SJCRH30 (cell line): ENCODE results near the gene NPBWR2. TPM values are rescaled to one million over a fixed set of nuclear protein-coding genes. Genes with fewer than 3 reads are reported as not detected.

ENCODE experiments used
- total RNA-seq: library from RNA; depleted of rRNA; stranded (reverse); fragments of >200 nt; shearing (Covaris generic); gene quantifications from 2 replicates; pipeline ENCODE4 v1.2.3, GENCODE V29; 2014; rRNA removed

The NPBWR2 gene
- total RNA-seq, 1 experiment from 2014 or later = not detected

Other genes starting within 250 kb of the NPBWR2 start
- not detected in 2 replicates for gene ABHD16B, start 246.1 kb downstream of the NPBWR2 start, total RNA-seq
- gene TPD52L2, start 242.3 kb downstream of the NPBWR2 start, total RNA-seq = 96.4 and 105 TPM in 2 replicates
- gene DNAJC5, start 212.4 kb downstream of the NPBWR2 start, total RNA-seq = 79.6 and 81.1 TPM in 2 replicates
- 27.1 and 35.0 TPM in 2 replicates for gene UCKL1, start 151.1 kb downstream of the NPBWR2 start, total RNA-seq
- 19.1 and 19.6 TPM in 2 replicates for gene ZNF512B, start 137.6 kb downstream of the NPBWR2 start, total RNA-seq
- gene SAMD10, start 127.9 kb downstream of the NPBWR2 start, total RNA-seq = 0.08 TPM in 1 of 2 replicates, not detected in the other
- 70.1 and 71.9 TPM in 2 replicates for gene PRPF6, start 126.4 kb downstream of the NPBWR2 start, total RNA-seq
- gene C20orf204, start 71.4 kb downstream of the NPBWR2 start, total RNA-seq = 2.0 and 3.0 TPM in 2 replicates
- gene SOX18, start 57.9 kb downstream of the NPBWR2 start, total RNA-seq = 0.13 and 0.14 TPM in 2 replicates
- gene TCEA2, start 44.4 kb downstream of the NPBWR2 start, total RNA-seq = 12.6 and 16.9 TPM in 2 replicates
- 17.2 and 18.8 TPM in 2 replicates for gene RGS19, start 28.0 kb downstream of the NPBWR2 start, total RNA-seq
- gene OPRL1, start 27.5 kb downstream of the NPBWR2 start, total RNA-seq = 0.28 and 0.43 TPM in 2 replicates
- not detected in 2 replicates for gene LKAAEAR1, start 23.2 kb downstream of the NPBWR2 start, total RNA-seq
- 0.10 TPM in 1 of 2 replicates, not detected in the other for gene MYT1, start 56.9 kb upstream of the NPBWR2 start, total RNA-seq
- 24.2 and 31.0 TPM in 2 replicates for gene PCMTD2, start 148.2 kb upstream of the NPBWR2 start, total RNA-seq